Measurements from ENCODE around the gene SLC15A1. TPM values are rescaled to one million over a fixed set of nuclear protein-coding genes. Genes with fewer than 3 reads are reported as not detected.
"Not testable (repeated sequence)": the region's sequence is repeated elsewhere in the genome, so short reads cannot be mapped to it uniquely, and the experiment has no call there.

The SLC15A1 gene
- total and polyA plus RNA-seq, 2 experiments from 2014 or later = 7.5 to 18.7 TPM

DNA sequence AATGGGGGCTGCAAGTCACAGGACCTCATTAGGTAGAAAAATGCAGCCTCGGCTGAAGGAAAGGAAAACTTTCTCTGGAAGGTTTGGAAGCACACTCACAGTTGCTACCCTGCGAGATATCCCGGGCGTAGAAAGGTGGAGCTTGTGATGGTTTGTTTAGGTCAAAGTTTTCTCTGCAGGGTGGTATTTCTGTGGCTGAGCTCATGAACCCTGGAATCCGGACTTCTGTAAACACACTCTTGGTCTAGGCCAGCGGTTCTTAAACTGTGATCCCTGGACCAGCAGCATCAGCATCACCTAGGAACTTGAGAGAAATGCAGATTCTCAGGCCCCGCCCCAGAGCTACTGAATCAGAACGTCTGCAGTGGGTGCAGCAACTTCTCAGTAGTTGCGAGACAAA lies 3.3 kb upstream of the SLC15A1 start:
- no peak overlapping the region for H3K4me3 ChIP-seq
- TF ChIP-seq CTCF (IDR thresholded peaks at IDR 0.05; ENCODE audit: poor library complexity) = no peak
- no peak for TF ChIP-seq EZH2phosphoT487 (IDR thresholded peaks at IDR 0.05; ENCODE audit: low read depth, severe bottlenecking, unreplicated experiment)
- TF ChIP-seq EZH2 (IDR thresholded peaks at IDR 0.05; ENCODE audit: borderline replicate concordance) = no peak
- H3K27ac ChIP-seq = no peak overlapping the region
- 69% methylated on average over 9 of the region's 9 CpGs for WGBS (ENCODE audit: low lambda C conversion rate, missing lambda C conversion rate)
- no peak overlapping the region for H3K4me2 ChIP-seq
- H3K36me3 ChIP-seq (replicated peaks; ENCODE audit: insufficient read depth, low read depth) = no peaks in the 10 kb centered on the region
- no peaks in the 10 kb centered on the region for H3K9me2 ChIP-seq (replicated peaks; ENCODE audit: insufficient read depth)
- H3K79me2 ChIP-seq = no peaks in the 10 kb centered on the region
- no peaks in the 10 kb centered on the region for H4K20me1 ChIP-seq (ENCODE audit: insufficient read depth, poor library complexity, severe bottlenecking)
- H2AFZ ChIP-seq = no peak overlapping the region
- no peak for DNase-seq (ENCODE audit: low spot score)
- peaks cover 15% of the 10 kb centered on the region for H3K4me1 ChIP-seq (ENCODE audit: insufficient read depth)
- peaks cover 20% of the 10 kb centered on the region for H3K27me3 ChIP-seq
- no peaks in the 10 kb centered on the region for H3K9me3 ChIP-seq (ENCODE audit: low read depth)

GRCh38 chr13:98755116-98755515 lies 2.6 kb upstream of the SLC15A1 start:
- no peak for DNase-seq (ENCODE audit: low spot score)
- Histone ChIP-seq H3K27me3 (peaks cover 20% of the 10 kb centered on the region), H3K9me2 (replicated peaks; ENCODE audit: insufficient read depth) (no peaks in the 10 kb centered on the region), H3K4me1 (ENCODE audit: insufficient read depth) (peaks cover 15% of the 10 kb centered on the region), H4K20me1 (ENCODE audit: insufficient read depth, poor library complexity, severe bottlenecking) (no peaks in the 10 kb centered on the region), H3K79me2 (no peaks in the 10 kb centered on the region), H3K27ac (no peak overlapping the region), H3K4me2 (no peak overlapping the region), H2AFZ (no peak overlapping the region), H3K36me3 (replicated peaks; ENCODE audit: insufficient read depth, low read depth) (no peaks in the 10 kb centered on the region), H3K4me3 (no peak overlapping the region), H3K9me3 (ENCODE audit: low read depth) (no peaks in the 10 kb centered on the region)
- TF ChIP-seq EZH2phosphoT487 (IDR thresholded peaks at IDR 0.05; ENCODE audit: low read depth, severe bottlenecking, unreplicated experiment) = no peak
- no peak for TF ChIP-seq CTCF (IDR thresholded peaks at IDR 0.05; ENCODE audit: poor library complexity)
- TF ChIP-seq EZH2 (IDR thresholded peaks at IDR 0.05; ENCODE audit: borderline replicate concordance) = no peak
- 39% methylated on average over 2 of the region's 2 CpGs for WGBS (ENCODE audit: low lambda C conversion rate, missing lambda C conversion rate)

- H4K20me1 ChIP-seq (ENCODE audit: insufficient read depth, poor library complexity, severe bottlenecking); H3K4me2 ChIP-seq; H3K79me2 ChIP-seq; H3K9me2 ChIP-seq (replicated peaks; ENCODE audit: insufficient read depth); H2AFZ ChIP-seq; H3K4me3 ChIP-seq; H3K9me3 ChIP-seq (ENCODE audit: low read depth); DNase-seq (ENCODE audit: low spot score); H3K36me3 ChIP-seq (replicated peaks; ENCODE audit: insufficient read depth, low read depth); H3K27ac ChIP-seq: not testable (repeated sequence)
- WGBS (ENCODE audit: low lambda C conversion rate, missing lambda C conversion rate) = 91% methylated on average over 4 of the region's 4 CpGs
- Histone ChIP-seq H3K27me3 (peaks cover 20% of the 10 kb centered on the region), H3K4me1 (ENCODE audit: insufficient read depth) (peaks cover 15% of the 10 kb centered on the region)
Measured at GRCh38 chr13:98754468-98754867, 2.0 kb upstream of the SLC15A1 start.

GRCh38 chr13:98751861-98752466 lies 508 bp downstream of the SLC15A1 start:
- Histone ChIP-seq H3K27ac (peak overlapping the region; percentile 44), H3K4me3 (peak overlapping the region; percentile 52), H2AFZ (peak overlapping the region; percentile 76), H3K9me3 (ENCODE audit: low read depth) (no peaks in the 10 kb centered on the region), H4K20me1 (ENCODE audit: insufficient read depth, poor library complexity, severe bottlenecking) (no peaks in the 10 kb centered on the region), H3K4me2 (peak overlapping the region; percentile 96), H3K9me2 (replicated peaks; ENCODE audit: insufficient read depth) (no peaks in the 10 kb centered on the region), H3K79me2 (no peaks in the 10 kb centered on the region), H3K27me3 (peaks cover 20% of the 10 kb centered on the region), H3K4me1 (ENCODE audit: insufficient read depth) (peaks cover 15% of the 10 kb centered on the region), H3K36me3 (replicated peaks; ENCODE audit: insufficient read depth, low read depth) (no peaks in the 10 kb centered on the region)
- DNase-seq (ENCODE audit: low spot score) = no peak
- TF ChIP-seq EZH2 (IDR thresholded peaks at IDR 0.05; ENCODE audit: borderline replicate concordance) = no peak
- TF ChIP-seq EZH2phosphoT487 (IDR thresholded peaks at IDR 0.05; ENCODE audit: low read depth, severe bottlenecking, unreplicated experiment) = no peak
- no peak for TF ChIP-seq CTCF (IDR thresholded peaks at IDR 0.05; ENCODE audit: poor library complexity)
- 5% methylated on average over 20 of the region's 36 CpGs for WGBS (ENCODE audit: low lambda C conversion rate, missing lambda C conversion rate)

All from hepatocyte (in vitro differentiated cells).